GM23248 (cell line): ENCODE results near the gene RAB31. TPM values are rescaled to one million over a fixed set of nuclear protein-coding genes. Genes with fewer than 3 reads are reported as not detected.

Experiments
- DNase-seq: peaks from one replicate; pipeline ENCODE4 v3.0.0-alpha.2; 2015
- H2AFZ ChIP-seq: fragments of 200-600 bp; sonication (generic); 2 replicates; pipeline ENCODE4 v1.6.1; 2016; ENCODE audit warnings: antibody characterized with exemption
- H3F3A ChIP-seq: fragments of 200-600 bp; sonication (generic); 2 replicates; pipeline ENCODE4 v1.6.1; 2016; ENCODE audit warnings: mild to moderate bottlenecking, antibody characterized with exemption, mixed run types; ENCODE audit not compliant: insufficient read depth
- H3K27ac ChIP-seq: fragments of 200-600 bp; sonication (generic); 2 replicates; pipeline ENCODE4 v1.5.1; 2016; ENCODE audit warnings: mild to moderate bottlenecking
- H3K27me3 ChIP-seq: fragments of 200-600 bp; sonication (generic); replicated peaks from 2 replicates; pipeline ENCODE4 v1.6.1; 2016; ENCODE audit warnings: mild to moderate bottlenecking; ENCODE audit not compliant: insufficient read depth
- H3K36me3 ChIP-seq: fragments of 200-600 bp; sonication (generic); 2 replicates; pipeline ENCODE4 v1.6.1; 2016; ENCODE audit warnings: low read depth, mild to moderate bottlenecking
- H3K4me1 ChIP-seq: fragments of 200-600 bp; sonication (generic); 2 replicates; pipeline ENCODE4 v1.6.1; 2016; ENCODE audit warnings: mild to moderate bottlenecking; ENCODE audit not compliant: insufficient read depth
- H3K4me2 ChIP-seq: fragments of 200-600 bp; sonication (generic); one replicate; pipeline ENCODE4 v1.6.1; 2016; ENCODE audit warnings: mild to moderate bottlenecking; ENCODE audit not compliant: unreplicated experiment
- H3K4me3 ChIP-seq: fragments of 200-600 bp; sonication (generic); 2 replicates; pipeline ENCODE4 v1.5.1; 2016; ENCODE audit warnings: mild to moderate bottlenecking
- H3K79me2 ChIP-seq: fragments of 200-600 bp; sonication (generic); 2 replicates; pipeline ENCODE4 v1.6.1; 2016; ENCODE audit warnings: mild to moderate bottlenecking; ENCODE audit not compliant: insufficient read depth
- H3K9ac ChIP-seq: fragments of 200-600 bp; sonication (generic); 2 replicates; pipeline ENCODE4 v1.6.1; 2016; ENCODE audit warnings: mild to moderate bottlenecking
- H3K9me2 ChIP-seq: fragments of 200-600 bp; sonication (generic); 2 replicates; pipeline ENCODE4 v1.6.1; 2016; ENCODE audit warnings: mixed run types, mild to moderate bottlenecking, moderate library complexity; ENCODE audit not compliant: insufficient read depth
- H3K9me3 ChIP-seq: fragments of 200-600 bp; sonication (generic); one replicate; pipeline ENCODE4 v1.6.1; 2017; ENCODE audit warnings: low read depth
- H4K20me1 ChIP-seq: fragments of 200-600 bp; sonication (generic); 2 replicates; pipeline ENCODE4 v1.6.0; 2016; ENCODE audit not compliant: insufficient read depth
- EZH2 ChIP-seq: fragments of 200-600 bp; sonication (generic); IDR thresholded peaks from 2 replicates; pipeline ENCODE4 v1.6.1; 2018; ENCODE audit warnings: antibody characterized with exemption, mild to moderate bottlenecking; ENCODE audit not compliant: insufficient read depth, poor library complexity, severe bottlenecking
- EZH2phosphoT487 ChIP-seq: fragments of 200-600 bp; sonication (generic); IDR thresholded peaks from 2 replicates; pipeline ENCODE4 v1.6.1; 2018; ENCODE audit warnings: antibody characterized with exemption, moderate library complexity, mild to moderate bottlenecking, low read depth; ENCODE audit not compliant: insufficient read depth
- WGBS, 2 experiments: methylation state at CpG; one replicate each; pipeline ENCODE4 v1.1.6; 2015 to 2017; ENCODE audit warnings: low lambda C conversion rate in 2 of 2, low coverage in 1 of 2; ENCODE audit errors: missing lambda C conversion rate in 2 of 2; 5-methylcytosine and 5-hydroxymethylcytosine counted together
- in situ Hi-C: fragments of 300-500 bp; cut with MboI; formaldehyde crosslinking; loops from 2 replicates; pipeline ENCODE4 v1.15.0; 2020
- polyA plus RNA-seq: library from polyadenylated mRNA; unstranded; fragments of >200 nt; fragmentation: Nextera tagmentation; extraction: Ambion mirVana; gene quantifications from 2 replicates; pipeline ENCODE4 v1.2.1, GENCODE V29; 2016
- total RNA-seq: library from RNA; depleted of rRNA; stranded (reverse); fragments of >200 nt; shearing (Covaris generic); gene quantifications from 2 replicates; pipeline ENCODE4 v1.2.3, GENCODE V29; 2014

RAB31 gene
- total and polyA plus RNA-seq, 2 experiments from 2014 or later: 49.2 to 144 TPM

DNA sequence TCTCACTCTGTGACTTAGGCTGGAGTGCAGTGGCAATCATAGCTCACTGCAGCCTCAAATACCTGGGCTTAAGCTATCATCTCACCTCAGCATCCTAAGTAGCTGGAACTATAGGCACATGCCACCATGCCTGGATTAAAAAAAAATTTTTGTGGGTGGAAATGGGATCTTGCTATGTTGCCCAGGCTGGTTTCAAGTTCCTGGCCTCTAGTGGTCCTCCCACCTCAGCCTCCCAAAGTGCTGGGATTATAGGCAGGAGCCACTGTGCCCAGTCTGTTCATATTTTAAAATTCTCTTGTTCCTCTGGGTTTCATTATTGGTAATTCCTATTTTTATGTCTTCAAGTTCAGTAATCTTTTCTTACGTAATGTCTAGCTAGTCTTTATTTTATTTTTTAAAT is 25.5 kb upstream of the RAB31 start:
- H3K4me3 ChIP-seq: no peak overlapping the region
- no peak overlapping the region for H3K27ac ChIP-seq
- WGBS, 2 experiments: 94% methylated on average over 1 of the region's 1 CpG
- no peaks in the 10 kb centered on the region for H3K9me3 ChIP-seq
- no peak for TF ChIP-seq EZH2
- TF ChIP-seq EZH2phosphoT487: no peak
- no peaks in the 10 kb centered on the region for H3K36me3 ChIP-seq
- no peak overlapping the region for H2AFZ ChIP-seq
- peaks cover 25% of the 10 kb centered on the region for H3K4me1 ChIP-seq
- H3K9ac ChIP-seq: no peak overlapping the region
- H3K9me2 ChIP-seq: no peaks in the 10 kb centered on the region
- no peak for DNase-seq
- no peaks in the 10 kb centered on the region for H3K27me3 ChIP-seq
- peaks cover 26% of the 10 kb centered on the region for H3F3A ChIP-seq
- no peak overlapping the region for H3K4me2 ChIP-seq
- H3K79me2 ChIP-seq: no peaks in the 10 kb centered on the region
- H4K20me1 ChIP-seq: no peaks in the 10 kb centered on the region
- in situ Hi-C loops: loop anchor here (25.0 kb wide), 2 partner anchors 255 to 830 kb away; no protein-coding TSS in a partner anchor

DNA sequence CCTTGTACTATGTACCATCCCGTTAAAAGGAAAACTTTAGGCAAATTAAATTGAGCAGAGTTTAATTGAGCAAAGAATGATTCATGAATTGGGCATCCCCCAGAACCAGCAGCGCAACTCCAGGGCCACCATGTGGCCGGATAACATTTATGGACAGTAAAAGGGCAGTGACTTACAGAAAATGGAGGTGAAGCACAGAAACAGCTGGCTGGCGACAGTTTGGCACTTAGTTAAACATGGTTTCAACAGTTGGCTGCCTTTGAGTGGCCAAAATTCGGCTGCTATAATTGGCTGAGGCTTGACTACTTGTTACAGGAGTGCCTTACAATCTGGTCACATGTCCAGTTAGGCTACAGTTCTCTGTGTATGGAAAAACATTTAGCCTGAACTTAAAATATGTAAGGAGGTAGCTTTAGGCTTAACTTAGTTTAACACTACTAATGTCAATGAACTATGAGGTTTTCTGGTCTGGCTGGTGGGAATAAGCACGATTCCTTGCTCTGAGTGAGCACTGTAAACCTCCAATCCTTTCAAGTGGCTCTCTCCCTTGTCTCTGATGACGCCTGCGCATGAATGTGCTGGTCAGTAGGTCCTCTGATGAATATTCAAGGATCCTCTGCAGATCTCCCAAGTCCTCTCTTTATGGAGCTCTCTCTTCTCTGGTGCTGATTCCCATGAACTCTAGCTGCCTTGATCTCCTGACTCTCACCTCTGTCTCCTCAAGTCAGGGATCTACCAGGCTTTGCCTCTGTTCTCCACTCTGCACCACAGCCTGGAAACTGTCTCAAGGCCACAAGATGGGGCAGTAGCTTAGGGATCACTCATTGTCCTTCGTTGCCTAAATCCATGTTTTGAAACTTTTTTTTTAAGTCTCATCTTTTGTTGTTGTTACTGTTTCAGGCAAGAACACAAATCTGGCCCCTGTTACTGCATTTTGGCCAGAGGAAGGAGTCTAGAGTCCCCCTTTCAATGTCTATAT is 24.4 kb upstream of the RAB31 start:
- peak; percentile 89 for DNase-seq
- no peaks in the 10 kb centered on the region for H4K20me1 ChIP-seq
- in situ Hi-C loops: loop anchor here (25.0 kb wide), 2 partner anchors 254 to 829 kb away; no protein-coding TSS in a partner anchor
- H3K27ac ChIP-seq: peak overlapping the region; percentile 91
- H3K9ac ChIP-seq: peak overlapping the region; percentile 79
- peak overlapping the region; percentile 57 for H3K4me3 ChIP-seq
- 21% methylated on average over 9 of the region's 9 CpGs for WGBS, 2 experiments
- peaks cover 25% of the 10 kb centered on the region for H3K4me1 ChIP-seq
- no peaks in the 10 kb centered on the region for H3K36me3 ChIP-seq
- peak overlapping the region; percentile 89 for H3K4me2 ChIP-seq
- H3K9me3 ChIP-seq: no peaks in the 10 kb centered on the region
- H3F3A ChIP-seq: peaks cover 26% of the 10 kb centered on the region
- peak overlapping the region; percentile 88 for H2AFZ ChIP-seq
- H3K9me2 ChIP-seq: no peaks in the 10 kb centered on the region
- no peaks in the 10 kb centered on the region for H3K79me2 ChIP-seq
- H3K27me3 ChIP-seq: no peaks in the 10 kb centered on the region
- TF ChIP-seq EZH2 (no peak), EZH2phosphoT487 (no peak)

DNA sequence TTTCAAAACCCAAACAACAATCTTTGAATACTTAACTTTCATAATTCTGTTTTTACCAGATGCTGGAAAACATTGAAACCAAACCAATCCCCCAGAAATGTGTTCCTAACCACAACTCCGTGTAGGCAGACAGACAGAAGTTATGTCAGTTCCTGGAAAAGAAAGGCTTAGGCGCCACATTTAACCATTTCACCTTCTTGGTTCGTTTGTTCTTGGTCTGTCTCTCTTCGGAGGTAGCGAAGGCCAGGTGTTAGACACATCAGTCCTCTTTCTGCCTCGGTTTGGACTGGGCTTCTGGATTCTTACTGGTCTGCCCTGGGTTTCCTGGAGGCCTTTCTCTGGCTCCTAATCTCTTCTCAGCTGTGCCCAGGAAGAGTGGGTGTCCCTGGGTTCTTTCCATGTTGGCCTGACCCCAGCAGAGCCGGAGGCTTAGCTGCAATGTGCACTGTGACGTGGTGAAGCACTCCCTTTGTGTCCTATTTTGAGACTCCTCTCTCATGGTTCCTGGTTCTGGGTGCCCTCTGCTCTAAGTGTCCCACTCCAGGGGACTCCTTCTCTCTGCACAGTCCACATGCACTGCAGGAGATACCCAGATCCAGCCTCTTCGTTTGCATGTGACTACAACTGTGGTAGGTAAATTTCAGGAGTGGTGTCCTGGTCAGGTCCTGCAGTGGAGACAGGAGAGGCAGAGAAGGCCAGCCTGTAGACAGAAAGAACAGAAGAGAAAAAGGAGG is 23.1 kb upstream of the RAB31 start:
- H3K4me3 ChIP-seq: peak overlapping the region; percentile 57
- in situ Hi-C loops: loop anchor here (25.0 kb wide), 2 partner anchors 252 to 827 kb away; no protein-coding TSS in a partner anchor
- peaks cover 26% of the 10 kb centered on the region for H3F3A ChIP-seq
- no peaks in the 10 kb centered on the region for H3K9me2 ChIP-seq
- peak overlapping the region; percentile 88 for H2AFZ ChIP-seq
- peak; percentile 84 for DNase-seq
- peak overlapping the region; percentile 91 for H3K27ac ChIP-seq
- no peaks in the 10 kb centered on the region for H3K79me2 ChIP-seq
- no peaks in the 10 kb centered on the region for H3K36me3 ChIP-seq
- H3K4me2 ChIP-seq: peak overlapping the region; percentile 89
- 2 to 5% methylated on average over 9 of the region's 9 CpGs for WGBS, 2 experiments
- peaks cover 25% of the 10 kb centered on the region for H3K4me1 ChIP-seq
- H4K20me1 ChIP-seq: no peaks in the 10 kb centered on the region
- TF ChIP-seq EZH2phosphoT487 (no peak), EZH2 (no peak)
- H3K9me3 ChIP-seq: no peaks in the 10 kb centered on the region
- no peaks in the 10 kb centered on the region for H3K27me3 ChIP-seq
- H3K9ac ChIP-seq: peak overlapping the region; percentile 79

GRCh38 chr18:9685615-9685890 is 22.5 kb upstream of the RAB31 start:
- H3K27ac ChIP-seq: peak overlapping the region; percentile 91
- H3K4me3 ChIP-seq: peak overlapping the region; percentile 57
- TF ChIP-seq EZH2phosphoT487 (no peak), EZH2 (no peak)
- no peaks in the 10 kb centered on the region for H3K27me3 ChIP-seq
- no peaks in the 10 kb centered on the region for H3K36me3 ChIP-seq
- H3K9me3 ChIP-seq: no peaks in the 10 kb centered on the region
- WGBS, 2 experiments: 61 to 62% methylated on average over 4 of the region's 4 CpGs
- H3K4me2 ChIP-seq: peak overlapping the region; percentile 89
- no peak for DNase-seq
- no peaks in the 10 kb centered on the region for H3K79me2 ChIP-seq
- H2AFZ ChIP-seq: peak overlapping the region; percentile 88
- peaks cover 25% of the 10 kb centered on the region for H3K4me1 ChIP-seq
- H3K9me2 ChIP-seq: no peaks in the 10 kb centered on the region
- H4K20me1 ChIP-seq: no peaks in the 10 kb centered on the region
- H3K9ac ChIP-seq: peak overlapping the region; percentile 79
- in situ Hi-C loops: loop anchor here (25.0 kb wide), 2 partner anchors 252 to 827 kb away; no protein-coding TSS in a partner anchor
- peaks cover 27% of the 10 kb centered on the region for H3F3A ChIP-seq
